HG03575 (cell line): ENCODE measurements around the gene MAGI2.

Experiments
- ATAC-seq: cut with Tn5 transposase; IDR thresholded peaks from one replicate; pipeline ENCODE4 v1.9.1; 2021; ENCODE audit not compliant: unreplicated experiment, insufficient number of reproducible peaks, low FRiP score; ENCODE audit errors: extremely low read depth

Gene MAGI2

GRCh38 chr7:79400222-79400621, 53.2 kb downstream of the MAGI2 start:
- ATAC-seq: no peak

GRCh38 chr7:79398138-79398749, 55.2 kb downstream of the MAGI2 start:
- no peak for ATAC-seq

DNA sequence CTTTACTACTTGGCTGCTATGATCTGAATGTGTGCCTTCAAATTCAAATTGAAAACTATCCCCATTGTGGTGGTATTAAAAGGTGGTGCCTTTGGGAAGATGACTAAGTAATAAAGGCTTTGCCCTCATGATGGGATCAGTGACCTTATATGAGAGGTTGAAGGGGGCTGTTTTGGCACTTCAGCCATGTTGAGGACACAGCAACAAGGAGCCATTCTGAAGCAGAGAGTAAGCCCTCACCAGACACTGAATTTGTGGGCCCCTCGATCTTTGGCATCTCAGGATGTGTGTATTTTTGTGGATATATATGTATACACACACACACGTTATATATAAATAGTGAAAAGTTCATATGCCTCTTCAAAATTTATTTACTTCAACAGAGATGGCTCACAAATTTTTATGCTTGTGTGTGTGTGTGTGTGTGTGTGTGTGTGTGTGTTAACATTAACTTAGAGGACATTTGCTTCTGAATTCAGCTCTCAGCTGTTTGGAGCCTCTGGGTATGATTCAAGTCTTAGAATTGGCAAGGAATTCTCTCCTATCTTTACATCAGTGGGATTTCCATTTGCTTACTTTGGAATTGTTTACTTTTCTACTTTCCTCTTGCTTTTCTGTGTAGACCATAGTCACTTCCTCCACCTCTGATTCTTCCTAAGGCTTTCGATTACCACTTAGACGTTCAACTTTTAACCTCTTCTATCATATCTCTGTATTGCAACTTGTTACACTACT, 66.6 kb downstream of the MAGI2 start:
- no peak for ATAC-seq

- ATAC-seq: no peak
Measured at GRCh38 chr7:79381921-79382320, 71.5 kb downstream of the MAGI2 start.

DNA sequence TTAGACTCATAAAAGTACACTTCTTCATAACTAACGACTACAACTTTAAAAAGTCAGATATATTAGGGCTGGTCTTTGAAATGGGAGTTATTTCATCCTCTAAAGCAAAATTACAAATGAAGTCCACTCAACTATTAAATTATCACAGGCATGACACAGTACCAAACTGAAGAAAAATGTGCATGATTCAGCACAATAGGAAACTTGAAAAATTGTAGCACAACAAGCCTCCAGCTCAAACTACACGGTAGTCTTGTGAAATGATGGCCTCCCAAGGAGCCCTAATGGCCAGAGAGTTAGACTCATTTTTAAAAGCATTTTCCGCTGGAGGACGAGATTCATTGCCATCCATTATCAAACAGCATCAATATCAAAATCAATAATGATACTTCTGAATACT, 76.4 kb downstream of the MAGI2 start:
- no peak for ATAC-seq

DNA sequence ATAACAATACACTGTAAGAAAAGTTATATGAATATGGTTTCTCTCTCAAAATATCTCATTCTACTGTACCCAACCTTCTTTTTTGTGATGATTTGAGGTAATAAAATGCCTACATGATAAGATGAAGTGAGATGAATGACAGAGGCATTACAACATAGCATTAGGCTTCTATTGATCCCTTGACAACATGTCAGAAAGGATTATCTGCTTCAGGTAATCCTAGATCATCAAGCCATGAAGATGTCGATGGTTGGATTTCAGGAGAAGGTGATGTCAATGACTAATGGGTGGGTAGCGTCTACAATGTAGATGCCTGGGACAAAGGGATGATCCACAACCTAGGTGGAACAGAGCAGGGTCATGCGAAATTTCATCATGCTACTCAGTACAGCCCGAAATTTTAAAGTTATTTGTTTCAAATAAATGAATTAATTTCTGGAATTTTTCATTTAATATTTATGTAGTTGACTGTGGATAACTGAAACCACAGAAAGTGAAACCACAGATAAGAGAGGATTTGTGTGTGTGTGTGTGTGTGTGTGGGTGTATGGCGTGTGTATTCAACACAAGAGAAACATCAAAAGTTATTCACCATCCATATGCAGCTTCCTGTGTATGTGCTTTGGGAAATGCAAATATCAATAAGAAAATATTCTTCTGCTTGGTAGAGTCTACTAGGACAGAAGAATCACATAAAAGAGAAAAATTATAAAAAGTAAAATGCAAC, 77.0 kb downstream of the MAGI2 start:
- no peak for ATAC-seq

DNA sequence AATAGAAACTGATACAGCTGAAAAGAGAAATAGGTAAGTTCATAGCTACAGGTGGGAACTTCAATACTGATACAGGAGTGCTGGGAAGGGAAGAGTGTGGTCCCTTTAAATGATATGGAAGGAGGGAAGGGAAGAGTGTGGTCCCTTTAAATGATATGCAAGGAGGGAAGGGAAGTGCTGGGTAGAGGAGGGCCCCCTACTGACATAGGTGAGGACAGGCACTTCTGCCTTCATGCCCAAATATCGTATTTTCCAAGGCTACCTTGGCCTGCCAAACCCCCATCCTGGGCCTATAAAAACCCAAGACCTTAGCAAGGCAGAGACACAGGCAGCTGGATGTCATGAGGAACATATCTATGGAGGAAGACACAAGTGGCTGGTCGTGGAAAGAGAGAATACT, 92.3 kb downstream of the MAGI2 start:
- no peak for ATAC-seq

- ATAC-seq: no peak
Measured at GRCh38 chr7:79359827-79360226, 93.6 kb downstream of the MAGI2 start.

- ATAC-seq: no peak
Measured at GRCh38 chr7:79357101-79357500, 96.4 kb downstream of the MAGI2 start.

DNA sequence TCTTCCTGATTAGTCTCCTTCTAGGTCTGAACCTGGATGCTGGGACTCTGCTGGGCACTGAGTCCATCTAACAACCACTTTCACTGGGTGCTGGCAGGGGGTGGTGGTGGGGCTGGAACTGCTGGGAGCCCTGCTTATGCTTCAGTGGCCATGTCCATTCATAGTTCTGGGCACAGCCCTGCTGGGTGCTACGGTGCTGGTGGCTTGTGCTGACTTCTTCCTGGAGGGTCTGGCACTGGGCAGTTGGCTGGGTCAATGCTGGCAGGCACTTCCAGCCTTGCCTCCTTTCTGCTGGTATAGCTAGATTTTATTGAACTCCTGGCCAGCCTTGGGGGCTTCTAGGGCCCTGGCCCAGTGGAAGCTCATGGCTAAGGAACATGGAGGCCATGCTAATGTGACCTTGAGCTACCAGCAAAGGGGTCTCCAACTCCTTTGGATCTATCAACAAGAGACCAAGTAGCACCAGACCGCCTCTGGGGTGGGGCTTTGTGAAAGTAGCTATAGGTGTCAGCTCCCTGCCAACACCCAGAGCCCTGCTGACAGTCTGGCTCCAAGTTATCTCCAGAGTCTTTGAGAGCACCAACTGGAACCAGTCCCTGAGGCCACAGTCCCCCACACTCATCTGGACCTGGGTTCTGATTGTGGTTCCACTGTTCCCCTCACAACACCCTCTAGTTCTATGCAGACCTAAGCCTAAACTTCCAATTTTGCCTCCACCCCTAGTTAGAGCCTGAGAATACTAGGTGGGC, 99.6 kb downstream of the MAGI2 start:
- no peak for ATAC-seq

- ATAC-seq: no peak
Measured at GRCh38 chr7:79352323-79352722, 101.1 kb downstream of the MAGI2 start.

- no peak for ATAC-seq
Measured at GRCh38 chr7:79347351-79347750, 106.1 kb downstream of the MAGI2 start.

GRCh38 chr7:79341902-79342301, 111.6 kb downstream of the MAGI2 start:
- no peak for ATAC-seq

DNA sequence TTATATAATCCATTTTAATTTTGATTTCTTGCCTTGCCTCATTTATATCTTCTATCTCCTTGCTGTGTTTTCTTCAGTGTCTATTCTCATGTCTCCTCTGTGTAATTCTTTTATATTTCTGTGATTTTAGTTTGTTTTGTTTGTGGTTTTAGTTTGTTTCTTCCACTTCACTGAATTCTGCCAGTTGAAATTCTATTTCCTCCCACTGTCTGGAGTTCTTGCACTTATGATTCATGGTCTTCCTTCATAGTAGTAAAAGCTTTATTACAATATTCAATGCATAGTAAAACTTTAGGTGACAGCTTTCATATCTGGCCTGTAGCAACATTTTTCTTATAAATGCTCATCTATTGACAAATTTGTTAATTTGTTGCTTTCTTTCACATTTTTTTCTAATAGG, 113.3 kb downstream of the MAGI2 start:
- no peak for ATAC-seq

GRCh38 chr7:79339208-79339925, 114.1 kb downstream of the MAGI2 start:
- ATAC-seq: no peak

GRCh38 chr7:79337717-79338116, 115.8 kb downstream of the MAGI2 start:
- no peak for ATAC-seq

- no peak for ATAC-seq
Measured at GRCh38 chr7:79334841-79335240, 118.6 kb downstream of the MAGI2 start.

DNA sequence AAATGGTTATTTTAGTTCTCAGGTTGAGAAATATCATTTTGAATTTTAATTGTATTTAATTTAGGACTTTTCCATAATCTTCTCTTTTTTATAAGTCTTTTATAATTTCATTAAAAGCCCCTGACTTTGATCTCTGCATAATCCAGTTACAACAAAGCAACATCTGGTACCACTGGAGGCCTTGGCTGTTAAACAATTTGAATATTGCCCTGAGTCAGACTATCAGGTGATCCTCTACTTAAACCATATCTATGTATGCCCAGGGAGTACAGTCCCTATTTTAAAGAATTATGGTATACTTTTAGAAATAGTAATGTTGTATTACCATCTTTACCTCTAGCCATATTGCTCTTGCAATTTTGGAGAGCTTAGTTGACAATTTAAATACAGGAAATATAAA, 119.1 kb downstream of the MAGI2 start:
- no peak for ATAC-seq

GRCh38 chr7:79332091-79332490, 121.4 kb downstream of the MAGI2 start:
- no peak for ATAC-seq
